Measurements from ENCODE around the gene NTM. TPM values are rescaled to one million over a fixed set of nuclear protein-coding genes. Genes with fewer than 3 reads are reported as not detected.

Gene NTM
- total and polyA plus RNA-seq, 12 donors = 0.43 to 3.0 (median 1.3) TPM

DNA sequence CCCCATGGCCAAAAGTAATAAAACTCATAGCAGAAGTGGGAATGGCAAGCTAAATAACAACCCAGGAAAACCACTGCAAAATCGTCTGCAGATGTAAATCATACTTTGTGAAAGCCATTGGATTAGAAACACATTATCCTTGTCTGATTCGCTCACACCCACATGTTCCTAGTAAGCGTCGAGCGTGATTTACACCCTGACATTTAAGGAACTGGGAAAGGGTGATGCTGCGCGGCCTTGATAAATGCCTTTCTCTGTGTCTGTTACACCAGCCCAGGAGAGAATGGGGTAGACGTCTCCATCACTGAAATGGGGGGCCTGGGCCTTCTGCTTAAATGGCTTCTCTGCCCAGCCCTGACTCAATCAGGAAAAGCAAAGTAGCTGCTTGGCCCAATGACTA is 162.7 kb downstream of the NTM start:
- 81 to 88% methylated on average over 8 of the region's 8 CpGs for WGBS, 2 donors
- intact Hi-C loops (cut with DNase I) = no loop called here
- DNase-seq = no peak

DNA sequence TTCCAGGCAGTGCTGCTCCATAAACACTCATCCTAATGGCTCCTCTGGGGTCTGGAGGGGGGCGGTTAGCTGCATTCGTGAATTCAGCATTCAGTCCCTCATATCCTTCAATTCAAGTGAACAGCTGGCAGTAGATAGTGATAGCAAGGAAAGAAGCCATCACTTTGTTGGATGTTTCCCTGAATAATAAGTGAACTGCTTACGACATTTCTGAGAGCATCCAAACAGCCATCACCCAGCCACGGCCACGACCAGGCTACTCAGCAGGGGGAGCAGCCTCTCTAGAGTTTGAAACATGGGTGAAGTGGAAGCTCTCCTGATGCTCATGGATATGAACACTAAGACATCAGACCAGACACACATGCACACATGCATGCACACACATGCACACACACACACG is 163.6 kb downstream of the NTM start:
- Histone ChIP-seq H3K4me1 (no peaks in the 10 kb centered on the region), H3K4me3 (no peak overlapping the region), H3K9me3 (no peaks in the 10 kb centered on the region), H3K27ac (no peak overlapping the region), H3K36me3 (no peaks in the 10 kb centered on the region), H3K27me3 (peaks cover 0 to 51% (median 27%) of the 10 kb centered on the region in 7 donors)
- intact Hi-C loops (cut with DNase I) = no loop called here
- WGBS, 2 donors = 61 to 66% methylated on average over 6 of the region's 6 CpGs
- DNase-seq = no peak
- no peak for ATAC-seq
- TF ChIP-seq, protein P1, sequence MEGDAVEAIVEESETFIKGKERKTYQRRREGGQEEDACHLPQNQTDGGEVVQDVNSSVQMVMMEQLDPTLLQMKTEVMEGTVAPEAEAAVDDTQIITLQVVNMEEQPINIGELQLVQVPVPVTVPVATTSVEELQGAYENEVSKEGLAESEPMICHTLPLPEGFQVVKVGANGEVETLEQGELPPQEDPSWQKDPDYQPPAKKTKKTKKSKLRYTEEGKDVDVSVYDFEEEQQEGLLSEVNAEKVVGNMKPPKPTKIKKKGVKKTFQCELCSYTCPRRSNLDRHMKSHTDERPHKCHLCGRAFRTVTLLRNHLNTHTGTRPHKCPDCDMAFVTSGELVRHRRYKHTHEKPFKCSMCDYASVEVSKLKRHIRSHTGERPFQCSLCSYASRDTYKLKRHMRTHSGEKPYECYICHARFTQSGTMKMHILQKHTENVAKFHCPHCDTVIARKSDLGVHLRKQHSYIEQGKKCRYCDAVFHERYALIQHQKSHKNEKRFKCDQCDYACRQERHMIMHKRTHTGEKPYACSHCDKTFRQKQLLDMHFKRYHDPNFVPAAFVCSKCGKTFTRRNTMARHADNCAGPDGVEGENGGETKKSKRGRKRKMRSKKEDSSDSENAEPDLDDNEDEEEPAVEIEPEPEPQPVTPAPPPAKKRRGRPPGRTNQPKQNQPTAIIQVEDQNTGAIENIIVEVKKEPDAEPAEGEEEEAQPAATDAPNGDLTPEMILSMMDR (IDR thresholded peaks at IDR 0.05) = no peak

More for the DNA sequence above, 162.7 kb downstream of the NTM start:
- H3K36me3 ChIP-seq = no peaks in the 10 kb centered on the region
- H3K27me3 ChIP-seq = peaks cover 0 to 55% (median 35%) of the 10 kb centered on the region in 7 donors
- H3K9me3 ChIP-seq = no peaks in the 10 kb centered on the region
- H3K27ac ChIP-seq = no peak overlapping the region
- H3K4me3 ChIP-seq = no peak overlapping the region
- TF ChIP-seq, protein P1 (IDR thresholded peaks at IDR 0.05) = no peak
- no peaks in the 10 kb centered on the region for H3K4me1 ChIP-seq
- ATAC-seq = no peak

DNA sequence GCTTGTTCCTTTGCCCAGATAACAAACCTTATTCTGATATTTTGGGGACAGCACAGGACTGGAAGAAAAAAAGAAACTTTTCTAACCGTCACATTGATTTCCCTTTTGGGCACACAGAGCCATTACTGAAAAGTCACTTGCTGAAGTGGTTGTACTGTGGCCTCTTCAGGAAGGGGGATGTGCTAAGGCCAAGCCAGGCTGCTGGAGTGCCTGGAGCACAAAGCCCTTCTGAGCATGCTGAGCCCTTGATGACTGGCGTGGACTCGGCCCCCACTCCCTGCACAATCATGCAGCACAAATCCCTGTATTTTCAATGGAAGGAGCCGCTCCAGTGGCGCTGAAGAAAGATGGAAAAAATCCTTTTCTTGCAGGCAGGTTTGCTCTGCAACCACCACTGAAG is 164.2 kb downstream of the NTM start:
- Histone ChIP-seq H3K4me3 (no peak overlapping the region), H3K9me3 (no peaks in the 10 kb centered on the region), H3K4me1 (no peaks in the 10 kb centered on the region), H3K36me3 (no peaks in the 10 kb centered on the region), H3K27me3 (peaks cover 0 to 53% (median 32%) of the 10 kb centered on the region in 7 donors), H3K27ac (no peak overlapping the region)
- intact Hi-C loops (cut with DNase I) = no loop called here
- DNase-seq = no peak
- 81 to 87% methylated on average over 5 of the region's 5 CpGs for WGBS, 2 donors
- ATAC-seq = no peak
- TF ChIP-seq, protein P1 (IDR thresholded peaks at IDR 0.05) = no peak

DNA sequence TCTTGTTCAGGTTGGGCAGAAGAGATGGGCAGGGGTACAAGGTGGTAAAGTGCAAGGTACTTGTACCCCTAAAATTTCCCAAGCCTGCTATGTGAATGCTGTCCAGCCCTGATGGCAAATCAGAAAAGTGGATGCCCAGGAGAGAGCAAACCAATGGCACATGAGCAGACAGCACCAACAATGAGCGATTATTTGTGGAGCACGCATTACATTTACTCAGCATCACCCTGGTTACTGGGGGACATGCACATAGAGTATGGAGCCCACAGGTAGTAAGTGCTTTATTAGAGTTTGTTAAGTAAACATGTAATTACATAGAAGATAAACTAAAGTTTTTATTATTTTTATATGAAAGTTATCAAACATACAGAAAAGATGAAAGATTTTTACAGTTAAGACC is 165.7 kb downstream of the NTM start:
- intact Hi-C loops (cut with DNase I) = no loop called here
- H3K9me3 ChIP-seq = peaks cover 0 to 6% (median 0%) of the 10 kb centered on the region in 11 donors

More for the DNA sequence above, 165.7 kb downstream of the NTM start:
- H3K4me3 ChIP-seq = no peak overlapping the region
- no peaks in the 10 kb centered on the region for H3K4me1 ChIP-seq
- DNase-seq (no peak), ATAC-seq (no peak)
- TF ChIP-seq, protein P1 (IDR thresholded peaks at IDR 0.05) = no peak
- H3K27me3 ChIP-seq = peaks cover 0 to 46% (median 40%) of the 10 kb centered on the region in 7 donors
- no peaks in the 10 kb centered on the region for H3K36me3 ChIP-seq
- WGBS, 2 donors = 95 to 97% methylated on average over 2 of the region's 2 CpGs
- H3K27ac ChIP-seq = no peak overlapping the region
